ENCODE data around the gene GNA15. TPM values are rescaled to one million over a fixed set of nuclear protein-coding genes. Genes with fewer than 3 reads are reported as not detected.
"Not testable (repeated sequence)": the region's sequence is repeated elsewhere in the genome, so short reads cannot be mapped to it uniquely, and the experiment has no call there.

Gene GNA15
- 83.0 and 83.6 TPM in 2 replicates for total RNA-seq

- intact Hi-C loops (cut with micrococcal nuclease), result loop anchor here (5.0 kb wide), 1 partner anchor 41 kb away; the partner anchor contains the start of gene S1PR4
Measured at GRCh38 chr19:3135961-3136683, at the start of gene GNA15. TSS of gene GNA15 (plus strand) at chr19:3136033. CDS start at chr19:3136451, 418 bp downstream.

- intact Hi-C loops (cut with micrococcal nuclease), result no loop called here
Measured at GRCh38 chr19:3087769-3088168, 48.1 kb upstream of the GNA15 start.

GRCh38 chr19:3089299-3089855 is 46.5 kb upstream of the GNA15 start:
- intact Hi-C loops (cut with micrococcal nuclease), result not testable (repeated sequence)

- intact Hi-C loops (cut with micrococcal nuclease), result no loop called here
Measured at GRCh38 chr19:3094601-3095440, 41.0 kb upstream of the GNA15 start.

- intact Hi-C loops (cut with micrococcal nuclease), result no loop called here
Measured at GRCh38 chr19:3095441-3096191, 40.2 kb upstream of the GNA15 start.

- intact Hi-C loops (cut with micrococcal nuclease), result no loop called here
Measured at GRCh38 chr19:3096267-3096901, 39.4 kb upstream of the GNA15 start.

GRCh38 chr19:3096902-3097326 is 38.9 kb upstream of the GNA15 start:
- intact Hi-C loops (cut with micrococcal nuclease), result no loop called here

- intact Hi-C loops (cut with micrococcal nuclease), result no loop called here
Measured at GRCh38 chr19:3097442-3097871, 38.4 kb upstream of the GNA15 start.

- intact Hi-C loops (cut with micrococcal nuclease), result no loop called here
Measured at GRCh38 chr19:3098141-3098514, 37.7 kb upstream of the GNA15 start.

GRCh38 chr19:3098515-3099346 is 37.1 kb upstream of the GNA15 start:
- intact Hi-C loops (cut with micrococcal nuclease), result no loop called here

- intact Hi-C loops (cut with micrococcal nuclease), result no loop called here
Measured at GRCh38 chr19:3099347-3100145, 36.3 kb upstream of the GNA15 start.

GRCh38 chr19:3100331-3100730 is 35.5 kb upstream of the GNA15 start:
- intact Hi-C loops (cut with micrococcal nuclease), result no loop called here

GRCh38 chr19:3100747-3101730 is 34.8 kb upstream of the GNA15 start:
- intact Hi-C loops (cut with micrococcal nuclease), result no loop called here

GRCh38 chr19:3102239-3103140 is 33.3 kb upstream of the GNA15 start:
- intact Hi-C loops (cut with micrococcal nuclease), result no loop called here

- intact Hi-C loops (cut with micrococcal nuclease), result loop anchor here (1.0 kb wide), 1 partner anchor 142 kb away; no protein-coding TSS in a partner anchor
Measured at GRCh38 chr19:3104708-3104983, 31.2 kb upstream of the GNA15 start.

GRCh38 chr19:3105641-3106508 is 30.0 kb upstream of the GNA15 start:
- intact Hi-C loops (cut with micrococcal nuclease), result no loop called here

Data from T-helper 2 cell treated with Interferon-gamma antibody and Interleukin-4, amounts not matched to agents 100 ng/mL and 5 ng/mL, for 36 hours (primary cell).